ENCODE results near the gene CFAP299.

Gene CFAP299

DNA sequence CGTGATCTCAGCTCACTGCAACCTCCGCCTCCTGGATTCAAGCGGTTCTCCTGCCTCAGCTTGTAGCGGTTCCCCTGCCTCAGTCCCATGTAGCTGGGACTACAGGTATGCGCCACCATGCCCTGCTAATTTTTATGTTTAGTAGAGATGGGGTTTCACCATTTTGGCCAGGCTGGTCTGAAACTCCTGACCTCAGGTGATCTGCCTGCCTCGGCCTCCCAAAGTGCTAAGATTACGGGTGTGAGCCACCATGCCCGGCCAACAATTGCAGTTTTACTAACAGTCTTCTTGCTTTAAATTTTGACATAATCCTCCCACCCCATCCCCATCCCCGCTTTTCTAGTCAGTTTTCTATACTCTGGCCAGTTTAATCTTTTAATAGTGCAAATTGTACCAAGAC is 112.0 kb downstream of the CFAP299 start:
- DNase-seq (ENCODE audit: low read depth in 3 of 3) = no peak

DNA sequence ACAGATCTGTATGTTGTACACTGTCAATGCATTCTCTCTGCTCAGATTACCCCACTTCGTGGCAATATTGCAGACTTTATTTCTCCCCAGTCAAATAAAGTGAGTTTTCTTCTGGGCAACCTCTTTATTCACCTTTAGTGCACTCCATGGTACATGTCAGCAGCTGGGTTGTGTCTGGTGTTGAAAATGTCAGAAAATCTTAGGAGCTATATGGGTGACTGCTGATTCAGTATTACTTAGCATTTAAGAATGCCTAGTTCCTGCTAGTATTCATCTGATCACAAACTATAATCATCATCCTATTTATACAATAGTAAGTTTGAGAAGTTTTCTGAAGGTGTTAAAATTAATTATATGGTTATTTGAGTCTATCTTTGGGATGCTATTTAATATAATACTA is 112.5 kb downstream of the CFAP299 start:
- no peak for DNase-seq (ENCODE audit: low read depth in 3 of 3)

DNA sequence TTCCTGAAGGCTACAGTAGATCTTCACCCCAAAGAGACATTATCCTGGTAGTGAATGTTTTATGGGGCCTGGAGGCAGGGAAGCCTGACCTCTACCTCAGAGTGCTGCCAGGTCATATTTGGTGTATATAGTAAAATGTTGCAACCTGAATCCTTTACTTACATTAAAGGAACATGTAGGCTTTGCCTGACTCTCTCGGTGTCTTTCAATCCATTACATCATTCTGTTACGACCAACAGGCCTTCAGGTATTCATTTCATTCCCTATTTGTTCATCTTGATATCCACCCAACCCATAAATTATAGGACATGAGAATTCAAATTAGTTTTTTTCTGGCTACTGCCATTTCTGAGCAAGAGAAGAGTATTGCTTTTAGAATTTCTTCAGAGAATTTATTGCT is 116.5 kb downstream of the CFAP299 start:
- DNase-seq (ENCODE audit: low read depth in 3 of 3) = no peak

DNA sequence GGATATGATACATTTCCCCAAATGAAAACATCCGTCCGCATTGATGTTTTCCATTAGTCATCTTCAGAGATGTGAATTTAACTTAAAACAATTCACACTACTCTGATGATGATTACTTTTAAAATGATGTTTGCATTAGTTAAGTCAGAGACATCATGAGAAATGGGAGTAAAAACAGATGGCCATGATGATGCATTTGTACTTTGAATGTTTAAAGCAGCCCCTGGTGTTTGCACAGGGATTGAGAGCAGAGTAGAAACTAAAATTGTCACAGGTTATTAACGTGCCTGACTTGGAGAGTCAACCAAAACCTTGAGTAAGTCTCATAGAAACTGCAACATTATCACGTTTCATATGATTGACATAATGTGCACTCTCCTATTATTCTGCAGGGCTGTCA is 117.2 kb downstream of the CFAP299 start:
- DNase-seq (ENCODE audit: low read depth in 3 of 3) = no peak

- no peak for DNase-seq (ENCODE audit: low read depth in 3 of 3)
These were observed 118.5 kb downstream of the CFAP299 start for GRCh38 chr4:80454040-80454439.

- DNase-seq (ENCODE audit: low read depth in 3 of 3) = no peak
These were observed 119.0 kb downstream of the CFAP299 start for GRCh38 chr4:80454556-80454955.

DNA sequence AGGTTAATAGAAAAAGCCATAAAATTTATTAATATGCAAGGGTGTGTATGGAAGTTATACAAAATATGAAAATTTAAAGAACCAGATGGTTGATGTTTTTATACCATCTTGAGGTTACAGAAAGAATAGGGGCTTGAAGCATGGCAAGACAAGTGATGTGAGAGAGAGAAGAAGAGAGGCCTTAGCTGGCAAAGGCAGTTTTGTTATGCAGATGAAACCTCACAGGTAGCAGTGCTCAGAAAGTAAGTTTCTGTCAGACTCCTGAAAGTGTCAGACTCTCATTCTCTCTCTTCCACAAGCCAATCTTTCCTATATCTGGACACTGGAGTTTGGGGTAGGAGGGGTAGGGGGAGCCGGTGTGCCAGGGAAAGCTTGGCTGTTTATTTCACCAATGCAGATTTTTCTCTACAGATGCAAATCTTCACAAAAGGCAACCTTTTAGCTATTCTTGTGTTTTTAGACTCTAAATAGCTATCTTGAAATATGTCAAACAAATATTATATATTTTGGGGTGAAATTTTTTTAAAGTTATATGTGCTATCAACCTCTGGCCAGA is 124.5 kb downstream of the CFAP299 start:
- DNase-seq (ENCODE audit: low read depth in 3 of 3) = no peak

DNA sequence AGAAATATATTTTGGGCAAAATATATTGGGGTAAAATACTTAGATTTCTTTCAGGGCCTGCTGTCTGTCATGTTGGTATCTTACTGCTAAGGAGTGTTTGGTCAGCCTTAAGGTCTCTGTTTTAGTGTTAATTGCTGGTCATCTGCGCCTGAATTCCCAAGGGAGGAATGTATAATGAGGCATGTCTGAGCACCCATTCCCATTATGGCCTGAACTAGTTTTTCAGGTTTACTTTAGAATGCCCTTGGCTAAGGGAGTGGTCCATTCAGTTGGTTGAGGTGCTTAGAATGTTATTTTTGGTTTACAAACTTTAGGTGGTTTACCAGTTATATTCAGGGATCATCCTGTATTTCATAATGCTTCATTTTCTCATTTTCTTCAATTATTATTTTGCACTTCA is 125.9 kb downstream of the CFAP299 start:
- no peak for DNase-seq (ENCODE audit: low read depth in 3 of 3)

- DNase-seq (ENCODE audit: low read depth in 3 of 3) = no peak
These were observed 127.1 kb downstream of the CFAP299 start for GRCh38 chr4:80462621-80463091.

- DNase-seq (ENCODE audit: low read depth in 3 of 3) = no peak
These were observed 128.0 kb downstream of the CFAP299 start for GRCh38 chr4:80463509-80463908.

DNA sequence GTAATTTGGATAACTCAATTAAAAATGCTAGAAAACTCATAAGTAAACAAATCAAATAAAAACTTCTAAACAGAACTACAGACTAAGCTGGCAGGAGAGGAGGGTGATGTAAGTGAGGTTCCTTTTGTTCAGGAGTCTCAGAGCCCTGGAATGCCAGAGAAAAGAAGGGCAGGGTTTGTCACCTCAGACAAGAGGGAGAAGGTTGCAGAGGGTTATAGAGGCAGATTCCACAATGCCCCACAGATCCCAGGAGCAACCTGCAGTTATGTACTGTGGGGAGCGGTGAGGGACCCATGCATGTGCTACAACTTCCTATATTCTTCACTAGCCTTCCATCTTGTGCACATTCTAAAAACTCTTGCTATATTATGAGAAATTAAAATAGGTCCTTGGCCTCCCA is 129.7 kb downstream of the CFAP299 start:
- DNase-seq (ENCODE audit: low read depth in 3 of 3) = no peak

GRCh38 chr4:80465736-80466135 is 130.2 kb downstream of the CFAP299 start:
- DNase-seq (ENCODE audit: low read depth in 3 of 3) = no peak

DNA sequence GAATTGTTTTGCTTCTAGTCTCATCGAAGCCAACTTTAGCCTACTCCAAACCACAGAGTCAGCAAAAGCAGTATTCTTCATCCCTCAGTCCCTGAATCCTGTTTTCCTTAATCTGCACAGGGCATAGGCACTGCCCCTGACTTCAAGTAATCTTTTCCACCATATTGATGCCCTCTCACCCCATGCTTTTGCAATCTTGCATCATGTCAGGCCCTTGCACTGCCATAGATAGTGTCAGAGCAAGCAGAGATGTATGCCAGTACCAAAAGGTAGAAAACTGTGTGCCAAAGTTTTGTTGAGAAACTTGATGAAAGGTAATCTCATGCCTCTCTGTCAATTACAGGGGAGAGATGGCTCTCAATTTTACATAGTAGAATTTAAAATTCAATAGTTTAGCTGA is 131.1 kb downstream of the CFAP299 start:
- no peak for DNase-seq (ENCODE audit: low read depth in 3 of 3)

DNA sequence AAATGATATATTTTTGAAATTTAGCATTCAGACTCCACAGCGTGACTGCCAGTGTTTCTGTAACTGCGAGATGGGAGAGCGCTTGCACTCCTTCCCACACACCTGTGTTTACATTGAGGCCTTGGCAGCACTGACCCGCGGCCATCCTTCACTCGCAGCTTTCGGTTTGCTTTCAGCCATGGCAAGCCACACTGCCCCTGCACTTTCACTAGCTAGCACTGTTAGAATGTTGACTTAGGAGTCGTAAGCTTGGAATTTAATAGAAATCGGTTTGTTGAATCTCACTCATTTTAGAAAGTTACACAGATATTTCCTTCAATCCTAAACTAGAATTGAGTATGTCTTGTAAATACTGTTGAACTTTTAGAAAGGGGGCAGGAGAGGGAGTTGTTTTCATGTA is 136.2 kb downstream of the CFAP299 start:
- DNase-seq (ENCODE audit: low read depth in 3 of 3) = no peak

DNA sequence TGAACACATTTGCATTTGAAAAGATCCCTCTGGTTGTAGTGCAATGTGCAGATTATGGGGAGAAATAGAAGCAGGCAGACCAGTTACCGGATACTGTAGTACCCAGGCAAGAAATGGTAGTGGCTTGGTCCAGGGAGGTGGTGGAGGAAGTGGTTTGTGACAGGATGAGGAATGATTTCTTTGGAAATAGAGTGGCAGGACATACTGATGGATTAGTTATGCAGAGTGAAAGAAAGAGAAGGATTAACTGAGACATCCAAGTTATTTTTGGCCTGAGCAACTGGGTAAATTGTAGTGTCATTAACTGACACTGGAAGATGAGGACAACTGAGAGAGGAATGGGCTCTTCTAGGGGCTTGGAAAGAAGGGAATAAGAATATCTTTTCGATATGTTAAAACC is 139.7 kb downstream of the CFAP299 start:
- no peak for DNase-seq (ENCODE audit: low read depth in 3 of 3)

- no peak for DNase-seq (ENCODE audit: low read depth in 3 of 3)
These were observed 140.3 kb downstream of the CFAP299 start for GRCh38 chr4:80475798-80476197.

- no peak for DNase-seq (ENCODE audit: low read depth in 3 of 3)
These were observed 149.2 kb downstream of the CFAP299 start for GRCh38 chr4:80484712-80485111.

DNA sequence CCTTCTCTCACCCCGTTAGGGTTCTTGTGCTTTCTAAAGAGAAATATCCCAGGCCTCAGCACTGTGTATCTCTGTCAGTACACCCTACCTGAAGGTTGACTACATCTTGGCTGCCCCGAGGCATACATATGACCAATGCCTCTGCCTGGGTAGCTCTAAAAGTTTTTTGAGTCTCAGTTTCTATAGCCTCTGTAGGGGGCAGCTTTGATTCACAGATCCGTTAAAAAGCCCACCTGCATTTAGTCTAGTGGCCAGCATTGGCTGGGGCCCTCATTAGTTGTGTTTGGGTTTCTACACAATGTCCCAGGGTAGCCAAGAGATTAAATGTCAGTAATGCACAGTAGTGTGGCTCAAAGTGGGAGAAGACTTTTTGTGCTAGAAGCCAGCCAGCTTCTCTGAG is 151.1 kb downstream of the CFAP299 start:
- DNase-seq (ENCODE audit: low read depth in 3 of 3) = no peak

- DNase-seq (ENCODE audit: low read depth in 3 of 3) = no peak
These were observed 154.3 kb downstream of the CFAP299 start for GRCh38 chr4:80489798-80490197.

DNA sequence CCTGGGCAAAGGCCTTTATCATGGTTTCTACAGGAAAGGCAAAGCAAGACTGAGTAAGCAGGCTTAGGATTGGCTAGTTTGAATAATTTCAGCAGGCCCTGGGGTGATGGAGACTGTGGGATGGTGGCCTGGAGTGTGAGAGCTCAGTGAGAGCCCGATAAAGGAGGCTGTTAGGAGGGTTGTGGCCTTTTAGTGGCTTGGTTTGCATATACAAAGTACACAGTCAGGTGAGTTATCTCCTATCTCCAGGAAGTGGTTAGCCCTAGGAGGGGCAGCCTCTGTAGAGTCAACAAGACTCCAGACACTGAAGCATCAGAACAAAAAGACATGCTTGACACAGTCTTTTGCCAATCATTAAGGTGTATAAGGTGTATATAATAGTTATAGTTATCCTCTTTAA is 157.2 kb downstream of the CFAP299 start:
- DNase-seq (ENCODE audit: low read depth in 3 of 3) = peak in 1 of 3 experiments; percentile 9

DNA sequence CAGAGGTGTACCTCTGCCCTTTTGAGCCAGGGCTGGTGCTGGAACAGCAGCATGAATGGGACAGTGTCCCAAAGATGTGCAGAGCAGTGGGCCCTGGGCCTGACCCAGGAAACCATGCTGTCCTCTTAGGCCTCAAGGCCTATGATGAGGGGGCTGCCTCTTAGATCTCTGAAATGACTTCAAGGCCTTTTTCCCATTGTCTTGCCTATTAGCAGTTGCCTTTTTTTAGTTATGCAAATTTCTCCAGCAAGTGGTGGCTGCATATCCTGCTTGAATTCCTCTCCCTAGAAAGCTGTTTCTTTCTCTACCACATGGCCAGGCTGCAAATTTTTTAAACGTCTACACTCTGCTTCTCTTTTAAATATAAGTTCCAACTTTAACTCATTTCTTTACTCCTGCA is 160.3 kb downstream of the CFAP299 start:
- DNase-seq (ENCODE audit: low read depth in 3 of 3) = no peak

- DNase-seq (ENCODE audit: low read depth in 3 of 3) = no peak
These were observed 163.2 kb downstream of the CFAP299 start for GRCh38 chr4:80498725-80499124.

DNA sequence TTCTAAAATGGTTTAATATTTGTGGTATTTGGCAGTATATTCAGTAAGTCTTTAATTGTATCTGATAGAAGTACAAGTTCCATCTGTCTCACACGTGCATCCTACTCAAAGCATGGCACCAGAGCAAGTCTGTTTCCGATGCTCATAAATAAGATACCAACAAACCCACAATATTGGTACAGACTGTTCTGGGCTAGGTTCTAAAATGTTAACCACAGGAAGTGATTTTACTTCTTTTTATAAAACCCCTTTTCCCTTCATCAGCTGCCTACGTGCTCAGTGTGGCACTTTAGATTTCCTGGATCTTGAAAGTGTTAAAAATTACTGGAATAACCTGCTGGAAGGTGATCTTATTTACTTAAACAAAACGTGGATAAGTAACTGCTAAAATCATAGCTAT is 165.1 kb downstream of the CFAP299 start:
- no peak for DNase-seq (ENCODE audit: low read depth in 3 of 3)

GRCh38 chr4:80507077-80507476 is 171.5 kb downstream of the CFAP299 start:
- no peak for DNase-seq (ENCODE audit: low read depth in 3 of 3)

Data from stimulated activated CD4-positive, alpha-beta T cell treated with anti-CD3 and anti-CD28 coated beads, TNF-alpha, amount 100 ng/mL, for 4 hours (primary cell).